LNCaP clone FGC (cell line): Measurements from ENCODE around the gene SIRT7.

ENCODE experiments used
- DNase-seq: peaks from one replicate; pipeline ENCODE4 v3.0.0-alpha.2; 2011; ENCODE audit warnings: low read depth
- H3K4me3 ChIP-seq: 2 replicates; pipeline ENCODE4 v1.5.1; 2011; ENCODE audit warnings: mild to moderate bottlenecking, low read depth, low read length, control low read depth
- TF ChIP-seq, protein P1 (sequence below): IDR thresholded peaks from 2 replicates; pipeline ENCODE4 v1.5.1; 2012; ENCODE audit warnings: mild to moderate bottlenecking; ENCODE audit not compliant: control insufficient read depth, insufficient read depth; ENCODE audit errors: extremely low read depth

SIRT7 gene

DNA sequence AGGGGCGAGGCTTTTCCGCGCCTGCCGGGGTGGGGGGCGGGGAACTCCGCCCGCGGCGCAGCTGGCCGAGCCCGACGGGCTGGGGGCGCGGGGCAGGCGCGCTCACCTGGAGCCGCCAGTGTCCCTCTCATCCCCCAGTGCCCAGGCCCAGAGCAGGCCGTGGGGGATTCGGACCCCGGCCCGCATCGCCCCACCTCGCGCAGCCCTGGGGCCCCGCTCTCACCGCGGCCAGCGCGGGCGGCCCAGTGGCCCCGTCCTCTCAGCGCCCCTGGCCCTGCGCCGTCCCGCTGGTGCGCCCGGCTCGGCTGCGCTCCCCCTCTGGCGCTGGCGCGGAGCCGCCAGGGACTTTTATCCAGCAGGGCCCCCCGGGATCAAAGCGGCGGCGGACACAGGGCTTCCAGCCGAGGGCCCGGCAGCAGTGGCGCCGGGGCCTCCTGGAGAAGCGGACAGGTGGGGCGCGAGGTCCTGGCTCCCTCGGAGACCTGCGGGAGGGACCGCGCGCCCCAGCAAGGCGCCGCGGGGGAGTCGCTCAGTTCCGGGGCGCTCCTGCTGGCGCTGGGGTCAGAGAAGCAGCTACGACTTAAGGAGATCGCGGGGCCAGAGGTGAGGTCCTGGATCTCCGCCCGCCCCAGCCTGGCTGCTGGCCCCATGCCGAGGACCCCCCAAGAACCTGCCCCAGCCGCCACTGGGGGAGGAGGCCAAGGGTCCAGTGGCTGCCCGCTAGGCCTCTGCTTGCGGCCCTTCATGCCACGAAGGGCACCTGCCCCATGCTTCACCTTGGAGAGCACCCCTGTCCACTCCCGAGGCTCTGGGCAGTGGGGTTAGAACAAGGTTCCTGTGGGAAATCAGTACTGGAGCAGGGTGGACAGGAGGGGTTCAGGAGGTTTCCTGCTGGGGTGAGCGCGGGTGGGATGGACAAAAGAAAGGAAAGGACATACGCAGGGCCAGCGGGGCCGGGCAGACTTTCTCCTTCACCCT, 43.8 kb upstream of the SIRT7 start:
- no peak for DNase-seq
- TF ChIP-seq, protein P1, sequence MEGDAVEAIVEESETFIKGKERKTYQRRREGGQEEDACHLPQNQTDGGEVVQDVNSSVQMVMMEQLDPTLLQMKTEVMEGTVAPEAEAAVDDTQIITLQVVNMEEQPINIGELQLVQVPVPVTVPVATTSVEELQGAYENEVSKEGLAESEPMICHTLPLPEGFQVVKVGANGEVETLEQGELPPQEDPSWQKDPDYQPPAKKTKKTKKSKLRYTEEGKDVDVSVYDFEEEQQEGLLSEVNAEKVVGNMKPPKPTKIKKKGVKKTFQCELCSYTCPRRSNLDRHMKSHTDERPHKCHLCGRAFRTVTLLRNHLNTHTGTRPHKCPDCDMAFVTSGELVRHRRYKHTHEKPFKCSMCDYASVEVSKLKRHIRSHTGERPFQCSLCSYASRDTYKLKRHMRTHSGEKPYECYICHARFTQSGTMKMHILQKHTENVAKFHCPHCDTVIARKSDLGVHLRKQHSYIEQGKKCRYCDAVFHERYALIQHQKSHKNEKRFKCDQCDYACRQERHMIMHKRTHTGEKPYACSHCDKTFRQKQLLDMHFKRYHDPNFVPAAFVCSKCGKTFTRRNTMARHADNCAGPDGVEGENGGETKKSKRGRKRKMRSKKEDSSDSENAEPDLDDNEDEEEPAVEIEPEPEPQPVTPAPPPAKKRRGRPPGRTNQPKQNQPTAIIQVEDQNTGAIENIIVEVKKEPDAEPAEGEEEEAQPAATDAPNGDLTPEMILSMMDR: no peak
- H3K4me3 ChIP-seq: no peak overlapping the region

DNA sequence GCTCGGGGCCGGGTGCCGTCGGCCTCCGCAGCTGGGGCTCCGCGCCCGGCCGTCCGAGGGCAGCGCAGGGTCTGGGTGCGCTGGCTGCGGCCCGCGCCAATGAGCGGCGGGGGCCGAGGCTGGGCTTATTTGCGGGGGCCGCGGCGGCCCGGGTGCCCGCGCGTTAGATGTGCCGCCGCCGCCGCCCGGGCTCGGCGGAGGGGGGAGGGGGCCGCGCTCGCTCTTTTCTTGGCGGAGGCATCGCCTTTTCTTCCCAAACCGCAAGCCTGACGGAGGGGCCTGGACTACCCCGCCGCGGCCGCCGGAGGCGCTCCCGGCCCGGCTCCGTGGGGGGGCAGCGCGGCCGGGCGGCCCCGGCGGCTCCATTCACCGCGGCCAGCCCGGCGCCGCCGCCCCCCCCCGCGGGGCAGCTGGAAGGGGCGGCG, 43.1 kb upstream of the SIRT7 start, which contains the start of gene NOTUM:
Gene NOTUM (minus strand): TSS at position 101 of the 425 bp plus-strand sequence. CDS start 278 bp downstream, outside the sequence.
- H3K4me3 ChIP-seq: peak within 1 kb of the TSS; percentile 15; the same call in 1 of the 2 replicates
- DNase-seq: no peak
- TF ChIP-seq, protein P1: peak; percentile 28; the same call in 1 of the 2 replicates

DNA sequence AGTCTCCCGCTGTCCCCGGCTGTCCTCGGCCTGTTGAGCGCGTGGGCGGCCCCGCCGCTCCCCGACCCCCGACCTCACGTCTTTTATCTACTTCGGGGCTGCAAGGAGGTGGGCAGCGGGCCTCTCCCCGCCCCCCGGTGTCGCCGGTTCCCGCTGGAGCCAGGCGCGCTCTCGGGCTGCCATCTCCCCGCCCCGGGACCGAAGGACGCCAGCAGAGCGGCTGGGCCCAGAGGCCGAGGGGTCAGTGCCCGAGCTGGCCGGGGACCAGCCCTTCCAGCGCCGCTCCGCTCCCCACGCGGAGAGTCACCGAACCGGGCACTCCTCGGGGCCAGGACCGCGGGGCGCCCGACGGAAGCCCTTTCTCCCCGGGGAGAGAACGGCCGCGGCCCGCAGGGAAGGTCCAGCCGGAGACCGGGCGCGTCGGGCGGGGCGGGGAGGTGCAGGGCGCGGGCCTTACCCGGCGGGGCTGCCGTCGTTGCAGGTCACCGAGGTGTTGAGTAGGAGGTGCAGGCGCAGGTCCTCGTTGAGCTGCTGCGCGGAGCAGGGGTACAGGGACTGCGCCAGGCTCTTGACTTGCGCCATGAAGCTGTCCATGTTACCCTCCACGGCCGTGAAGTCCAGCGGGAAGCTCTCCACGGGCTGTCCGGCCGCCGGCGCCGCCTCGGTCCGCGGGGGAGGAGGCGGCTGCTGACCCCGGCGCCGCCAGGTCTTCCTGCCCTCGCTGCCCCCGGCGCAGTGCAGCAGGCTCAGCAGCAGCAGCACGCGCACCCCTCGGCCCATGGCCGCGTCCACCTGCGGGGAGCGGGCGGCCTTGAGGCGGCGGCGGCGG, 42.4 kb upstream of the SIRT7 start:
- peak overlapping the region; percentile 15; the same call in 1 of the 2 replicates for H3K4me3 ChIP-seq
- TF ChIP-seq, protein P1: no peak
- no peak for DNase-seq

DNA sequence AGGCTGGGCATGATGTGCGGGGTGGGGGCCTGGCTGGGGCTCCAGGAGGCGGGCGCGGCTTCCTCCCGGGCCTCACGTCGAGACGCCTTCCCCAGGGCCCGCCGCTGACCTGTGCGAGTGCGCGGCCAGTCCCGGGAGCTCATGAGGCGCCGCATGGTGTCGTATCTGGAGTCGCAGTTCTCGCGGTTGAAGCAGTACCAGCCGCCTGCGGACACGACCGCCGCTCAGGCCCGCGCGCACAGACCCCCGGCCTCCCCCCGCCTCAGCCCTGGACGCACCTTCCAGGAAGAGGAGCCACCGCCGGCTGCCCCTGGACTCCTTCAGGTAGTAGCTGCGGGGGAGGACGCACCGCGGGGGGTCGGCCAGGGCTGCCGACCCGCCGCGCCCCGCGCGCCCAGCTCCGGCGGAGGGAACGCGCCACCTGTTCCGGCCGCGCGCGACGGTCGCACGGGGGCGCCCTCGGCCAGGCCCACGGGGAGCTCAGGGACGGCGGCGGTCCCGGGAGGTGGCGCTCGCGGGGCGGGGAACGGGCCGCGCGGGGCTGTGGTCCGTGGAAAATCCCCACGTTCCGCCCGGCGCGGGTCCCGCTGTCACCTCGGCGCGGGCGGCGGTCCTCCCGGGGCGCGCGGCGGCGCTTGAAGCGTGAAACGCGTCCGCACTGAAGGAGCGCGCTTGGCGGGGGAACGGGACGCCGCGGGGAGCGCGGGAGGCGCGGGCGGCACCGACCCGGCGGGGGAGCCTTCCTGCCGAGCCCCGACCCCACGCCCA, 41.6 kb upstream of the SIRT7 start:
- no peak for DNase-seq
- peak overlapping the region; percentile 34 for H3K4me3 ChIP-seq
- TF ChIP-seq, protein P1: peak; percentile 100

- DNase-seq: no peak
- TF ChIP-seq, protein P1: no peak
- peak overlapping the region; percentile 34 for H3K4me3 ChIP-seq
Measured at GRCh38 chr17:81958633-81959342, 40.8 kb upstream of the SIRT7 start.
